Measurements from ENCODE around the gene FOXN1. TPM values are rescaled to one million over a fixed set of nuclear protein-coding genes. Genes with fewer than 3 reads are reported as not detected.

Gene FOXN1
- total RNA-seq, 2 experiments from 2014 or later, result not detected

GRCh38 chr17:28478712-28479615 lies 27.2 kb upstream of the FOXN1 start:
- Mint-ChIP-seq H3K4me1 (ENCODE audit: low read depth) (peaks cover 6% of the 10 kb centered on the region), H3K27ac (no peak overlapping the region), H3K9me3 (no peaks in the 10 kb centered on the region), H3K4me3 (no peak overlapping the region), H3K36me3 (ENCODE audit: low read depth) (no peaks in the 10 kb centered on the region), H3K27me3 (no peaks in the 10 kb centered on the region)
- POLR2A ChIA-PET, result no interaction called here
- CTCF ChIA-PET, result no interaction called here
- TF ChIP-seq, protein P1, sequence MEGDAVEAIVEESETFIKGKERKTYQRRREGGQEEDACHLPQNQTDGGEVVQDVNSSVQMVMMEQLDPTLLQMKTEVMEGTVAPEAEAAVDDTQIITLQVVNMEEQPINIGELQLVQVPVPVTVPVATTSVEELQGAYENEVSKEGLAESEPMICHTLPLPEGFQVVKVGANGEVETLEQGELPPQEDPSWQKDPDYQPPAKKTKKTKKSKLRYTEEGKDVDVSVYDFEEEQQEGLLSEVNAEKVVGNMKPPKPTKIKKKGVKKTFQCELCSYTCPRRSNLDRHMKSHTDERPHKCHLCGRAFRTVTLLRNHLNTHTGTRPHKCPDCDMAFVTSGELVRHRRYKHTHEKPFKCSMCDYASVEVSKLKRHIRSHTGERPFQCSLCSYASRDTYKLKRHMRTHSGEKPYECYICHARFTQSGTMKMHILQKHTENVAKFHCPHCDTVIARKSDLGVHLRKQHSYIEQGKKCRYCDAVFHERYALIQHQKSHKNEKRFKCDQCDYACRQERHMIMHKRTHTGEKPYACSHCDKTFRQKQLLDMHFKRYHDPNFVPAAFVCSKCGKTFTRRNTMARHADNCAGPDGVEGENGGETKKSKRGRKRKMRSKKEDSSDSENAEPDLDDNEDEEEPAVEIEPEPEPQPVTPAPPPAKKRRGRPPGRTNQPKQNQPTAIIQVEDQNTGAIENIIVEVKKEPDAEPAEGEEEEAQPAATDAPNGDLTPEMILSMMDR (IDR thresholded peaks at IDR 0.05), result no peak
- intact Hi-C loops (cut with micrococcal nuclease), result no loop called here
- DNase-seq (no peak), ATAC-seq (no peak)

DNA sequence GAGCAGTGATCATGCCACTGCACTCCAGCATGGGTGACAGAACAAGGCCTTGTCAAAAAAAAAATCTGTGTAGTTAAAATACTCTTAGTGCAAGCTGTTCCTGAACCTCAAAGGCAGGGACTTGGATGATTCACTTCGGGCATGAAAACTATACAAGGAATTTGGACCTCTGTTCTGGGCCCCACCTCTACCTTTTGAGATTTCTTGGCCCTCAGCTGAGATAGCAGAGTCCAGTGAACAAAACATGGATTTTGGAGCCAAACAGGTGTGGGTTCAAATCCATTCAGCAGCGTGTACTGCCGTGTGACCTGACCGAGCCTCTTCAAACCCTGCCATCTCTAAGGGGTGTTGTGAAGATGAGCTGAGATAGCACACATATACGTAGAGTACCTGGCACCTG lies 25.9 kb upstream of the FOXN1 start:
- Mint-ChIP-seq H3K36me3 (ENCODE audit: low read depth) (no peaks in the 10 kb centered on the region), H3K9me3 (no peaks in the 10 kb centered on the region), H3K4me3 (no peak overlapping the region), H3K4me1 (ENCODE audit: low read depth) (peaks cover 5% of the 10 kb centered on the region), H3K27ac (no peak overlapping the region), H3K27me3 (no peaks in the 10 kb centered on the region)
- POLR2A ChIA-PET, result no interaction called here
- DNase-seq (no peak), ATAC-seq (no peak)
- TF ChIP-seq, protein P1 (IDR thresholded peaks at IDR 0.05), result no peak
- CTCF ChIA-PET, result no interaction called here
- intact Hi-C loops (cut with micrococcal nuclease), result no loop called here

- no peak for ATAC-seq
- Mint-ChIP-seq H3K4me3 (no peak overlapping the region), H3K9me3 (no peaks in the 10 kb centered on the region), H3K27ac (no peak overlapping the region), H3K36me3 (ENCODE audit: low read depth) (no peaks in the 10 kb centered on the region), H3K27me3 (no peaks in the 10 kb centered on the region), H3K4me1 (ENCODE audit: low read depth) (no peaks in the 10 kb centered on the region)
- DNase-seq, result no peak
- TF ChIP-seq, protein P1 (IDR thresholded peaks at IDR 0.05), result no peak
- intact Hi-C loops (cut with micrococcal nuclease), result no loop called here
- ChIA-PET CTCF (interaction anchor here (1.3 kb wide), 1 partner anchor 59 kb away, joined by 4 read pairs; no protein-coding TSS in a partner anchor), POLR2A (no interaction called here)
Measured at GRCh38 chr17:28480799-28481571, 25.2 kb upstream of the FOXN1 start.

GRCh38 chr17:28482551-28483199 lies 23.5 kb upstream of the FOXN1 start:
- no peak for ATAC-seq
- no peak for DNase-seq
- intact Hi-C loops (cut with micrococcal nuclease), result no loop called here
- Mint-ChIP-seq H3K4me3 (no peak overlapping the region), H3K4me1 (ENCODE audit: low read depth) (no peaks in the 10 kb centered on the region), H3K27me3 (no peaks in the 10 kb centered on the region), H3K9me3 (no peaks in the 10 kb centered on the region), H3K36me3 (ENCODE audit: low read depth) (no peaks in the 10 kb centered on the region), H3K27ac (no peak overlapping the region)
- POLR2A ChIA-PET, result no interaction called here
- TF ChIP-seq, protein P1 (IDR thresholded peaks at IDR 0.05), result no peak
- CTCF ChIA-PET, result interaction anchor here (1.2 to 1.6 kb wide), 2 partner anchors 15 to 65 kb away, joined by 4 read pairs; no protein-coding TSS in a partner anchor

Measured in activated CD8-positive, alpha-beta T cell treated with anti-CD3 and anti-CD28 coated beads for 36 hours (primary cell).